ENCODE results near the gene LGR5.

LGR5 gene

GRCh38 chr12:71584356-71584755 lies 144.8 kb downstream of the LGR5 start:
- TF ChIP-seq, protein P1, sequence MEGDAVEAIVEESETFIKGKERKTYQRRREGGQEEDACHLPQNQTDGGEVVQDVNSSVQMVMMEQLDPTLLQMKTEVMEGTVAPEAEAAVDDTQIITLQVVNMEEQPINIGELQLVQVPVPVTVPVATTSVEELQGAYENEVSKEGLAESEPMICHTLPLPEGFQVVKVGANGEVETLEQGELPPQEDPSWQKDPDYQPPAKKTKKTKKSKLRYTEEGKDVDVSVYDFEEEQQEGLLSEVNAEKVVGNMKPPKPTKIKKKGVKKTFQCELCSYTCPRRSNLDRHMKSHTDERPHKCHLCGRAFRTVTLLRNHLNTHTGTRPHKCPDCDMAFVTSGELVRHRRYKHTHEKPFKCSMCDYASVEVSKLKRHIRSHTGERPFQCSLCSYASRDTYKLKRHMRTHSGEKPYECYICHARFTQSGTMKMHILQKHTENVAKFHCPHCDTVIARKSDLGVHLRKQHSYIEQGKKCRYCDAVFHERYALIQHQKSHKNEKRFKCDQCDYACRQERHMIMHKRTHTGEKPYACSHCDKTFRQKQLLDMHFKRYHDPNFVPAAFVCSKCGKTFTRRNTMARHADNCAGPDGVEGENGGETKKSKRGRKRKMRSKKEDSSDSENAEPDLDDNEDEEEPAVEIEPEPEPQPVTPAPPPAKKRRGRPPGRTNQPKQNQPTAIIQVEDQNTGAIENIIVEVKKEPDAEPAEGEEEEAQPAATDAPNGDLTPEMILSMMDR (conservative IDR thresholded peaks at IDR 0.05) = no peak
- TF ChIP-seq ZFX (IDR thresholded peaks at IDR 0.05) = no peak
- no peak overlapping the region for H3K27ac ChIP-seq

GRCh38 chr12:71585218-71585617 lies 145.6 kb downstream of the LGR5 start:
- no peak for TF ChIP-seq ZFX (IDR thresholded peaks at IDR 0.05)
- TF ChIP-seq, protein P1 (conservative IDR thresholded peaks at IDR 0.05) = no peak
- no peak overlapping the region for H3K27ac ChIP-seq

DNA sequence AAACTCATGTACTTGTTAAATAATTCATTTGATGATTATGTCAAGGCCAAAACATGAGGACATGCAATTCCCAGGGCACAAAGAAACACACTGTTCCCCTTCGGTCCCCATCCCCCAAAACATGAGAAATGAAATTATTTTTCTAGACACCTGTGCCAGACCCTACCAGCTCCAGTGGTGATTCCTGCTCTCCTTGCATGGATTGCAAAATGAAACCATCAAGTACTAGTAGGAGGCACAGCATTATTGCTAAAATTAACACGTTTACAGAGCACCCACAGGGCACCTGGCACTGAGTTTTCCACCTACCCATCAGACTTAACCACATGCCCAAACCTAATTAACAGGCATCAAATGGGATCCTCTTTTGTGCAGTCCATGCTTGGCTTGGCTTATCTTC lies 147.4 kb downstream of the LGR5 start:
- no peak overlapping the region for H3K27ac ChIP-seq
- TF ChIP-seq, protein P1 (conservative IDR thresholded peaks at IDR 0.05) = no peak
- no peak for TF ChIP-seq ZFX (IDR thresholded peaks at IDR 0.05)

DNA sequence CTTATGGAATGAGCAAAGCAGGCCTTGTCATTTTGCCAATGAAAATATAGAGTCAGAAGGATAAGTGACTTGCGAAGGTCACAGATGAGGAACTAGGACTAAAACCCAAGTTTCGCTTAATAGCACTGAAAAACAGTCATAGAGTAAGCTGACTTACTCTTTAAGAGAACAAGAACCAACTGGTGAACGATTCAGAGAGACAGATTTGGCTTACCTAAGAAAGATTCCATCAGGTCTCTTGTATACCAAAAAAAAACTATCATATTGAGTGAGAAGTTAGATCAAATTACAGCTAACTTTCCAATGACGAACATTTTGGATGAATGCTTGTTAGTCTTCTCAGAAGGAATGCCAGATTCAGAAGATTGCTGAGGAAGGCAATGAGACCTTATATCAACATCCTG lies 149.9 kb downstream of the LGR5 start:
- no peak overlapping the region for H3K27ac ChIP-seq

DNA sequence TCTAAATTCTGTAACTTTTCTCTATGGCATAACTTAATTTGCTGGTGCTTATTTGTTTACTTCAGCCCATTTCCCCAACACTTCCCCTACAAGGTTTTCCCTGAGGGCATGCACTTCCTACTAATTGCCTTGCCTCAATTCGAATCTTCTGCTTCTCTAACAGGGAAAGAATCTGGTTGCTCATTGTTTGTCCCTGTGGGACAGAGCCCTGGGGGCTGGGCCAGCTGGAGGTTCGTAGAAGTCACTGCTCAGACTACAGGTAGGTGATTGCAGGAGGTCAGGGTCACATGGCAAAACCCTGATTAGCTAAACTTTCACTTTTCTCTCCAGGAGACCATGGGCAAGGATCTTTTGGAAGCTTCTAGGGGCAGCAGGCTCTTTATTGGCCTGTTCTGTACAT lies 152.0 kb downstream of the LGR5 start:
- H3K27ac ChIP-seq = no peak overlapping the region
- TF ChIP-seq ZFX (IDR thresholded peaks at IDR 0.05) = no peak
- TF ChIP-seq, protein P1 (conservative IDR thresholded peaks at IDR 0.05) = no peak

More for the DNA sequence above, 149.9 kb downstream of the LGR5 start:
- TF ChIP-seq, protein P1 (conservative IDR thresholded peaks at IDR 0.05) = no peak
- no peak for TF ChIP-seq ZFX (IDR thresholded peaks at IDR 0.05)

DNA sequence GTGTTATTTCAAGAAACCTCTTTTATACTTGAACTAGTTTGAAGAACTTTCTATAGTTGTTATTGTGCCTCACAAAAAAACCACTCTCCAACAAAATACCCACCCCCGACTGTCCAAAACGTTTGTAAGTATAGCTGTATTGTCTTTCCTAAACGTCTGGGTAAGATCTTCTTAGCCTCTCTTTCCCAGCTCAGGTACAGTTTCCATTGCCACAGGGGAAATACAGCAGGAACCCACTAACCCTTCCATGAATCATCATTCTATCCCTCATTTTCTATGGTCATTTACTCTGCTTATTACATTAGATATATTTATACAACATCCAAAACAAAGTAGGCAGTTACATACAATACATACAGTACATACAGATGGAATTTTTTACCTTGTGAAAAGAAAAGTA lies 153.2 kb downstream of the LGR5 start:
- TF ChIP-seq, protein P1 (conservative IDR thresholded peaks at IDR 0.05) = no peak
- no peak for TF ChIP-seq ZFX (IDR thresholded peaks at IDR 0.05)
- no peak overlapping the region for H3K27ac ChIP-seq

DNA sequence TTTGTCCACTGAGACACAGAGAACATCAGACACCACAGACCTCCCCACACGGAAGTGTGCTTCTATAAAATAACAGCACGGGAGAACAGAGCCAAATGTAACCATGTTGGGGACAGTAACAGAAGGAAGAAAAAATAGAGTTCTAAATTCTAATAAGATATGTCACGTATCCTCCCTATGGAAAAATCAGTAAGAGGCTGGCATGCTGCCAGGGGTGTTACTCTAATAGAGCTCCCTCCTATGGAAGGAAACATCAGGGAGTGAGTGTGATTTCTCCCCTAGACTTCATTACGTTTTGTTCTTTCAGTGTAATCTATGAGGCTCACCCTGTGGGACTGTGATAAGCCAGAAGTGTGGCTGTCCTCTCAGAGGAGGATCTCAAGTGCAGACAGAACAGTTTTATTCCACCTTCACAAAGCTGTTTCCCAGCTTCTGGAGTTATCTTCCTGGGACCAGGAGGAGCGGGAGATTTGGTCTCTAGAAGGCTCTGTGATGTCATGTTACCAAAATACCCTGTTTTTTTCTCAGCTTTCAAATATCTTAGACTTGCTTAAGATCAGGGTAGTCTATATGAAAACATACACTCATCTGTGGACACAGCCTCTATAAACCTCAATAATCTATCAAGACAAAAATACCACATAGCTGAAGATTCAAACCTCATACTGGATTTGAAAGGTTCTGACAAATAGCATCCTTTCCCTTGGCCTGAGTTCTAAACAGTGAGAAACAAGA lies 154.8 kb downstream of the LGR5 start:
- H3K27ac ChIP-seq = no peak overlapping the region
- no peak for TF ChIP-seq ZFX (IDR thresholded peaks at IDR 0.05)
- TF ChIP-seq, protein P1 (conservative IDR thresholded peaks at IDR 0.05) = no peak

Measured in C4-2B (cell line).